HepG2 (cell line): ENCODE data around the gene CLMP. TPM values are rescaled to one million over a fixed set of nuclear protein-coding genes. Genes with fewer than 3 reads are reported as not detected.

Source experiments
- ATAC-seq: fragments of 200-7000 bp; cut with Tn5 transposase; 3 replicates; pipeline ENCODE4 v1.9.1; 2020; ENCODE audit warnings: mild to moderate bottlenecking, moderate library complexity
- BruUV-seq: library from RNA; stranded (reverse); fragments of 400-500 nt; replicated peaks from 2 replicates; lab custom pipeline; 2021; lab: Mats Ljungman, UMichigan
- CTCF ChIA-PET: fragments of 300-600 bp; formaldehyde crosslinking; extraction: SDS; loops from one replicate; lab custom pipeline; 2021; ENCODE audit warnings: low total read pairs, inconsistent platforms, low intra/inter-chr PET ratio; lab: Yijun Ruan, JAX
- POLR2A ChIA-PET: fragments of 350-600 bp; sonication (Branson Sonifier 250); formaldehyde crosslinking; loops from one replicate; lab custom pipeline; 2020; ENCODE audit warnings: antibody characterized with exemption, inconsistent platforms; lab: Yijun Ruan, JAX
- DNase-seq: peaks from one replicate; pipeline ENCODE4 v3.0.0-alpha.2; 2015; ENCODE audit warnings: low spot score
- FAIRE-seq: peaks from 3 replicates; lab custom pipeline; 2011; peaks lifted over from hg19 to GRCh38; lab: Jason Lieb, UNC
- H2AFZ ChIP-seq: one replicate; pipeline ENCODE4 v1.6.1; 2011; ENCODE audit warnings: low read length, inconsistent platforms
- H3K27ac ChIP-seq: fragments of 300-600 bp; 3 replicates; pipeline ENCODE4 v1.8.0; 2011; ENCODE audit warnings: mixed run types, mild to moderate bottlenecking, mixed read lengths, low read length, inconsistent platforms; ENCODE audit not compliant: insufficient read depth; ENCODE audit errors: extremely low read length
- H3K27me3 ChIP-seq, 2 experiments: fragments of 200-600 bp in 1 of 2; 2 replicates in 1 of 2; 3 replicates in 1 of 2; pipeline versions ENCODE4 v1.6.0 to v1.8.0; 2011; ENCODE audit warnings: low read length in 2 of 2, mild to moderate bottlenecking in 2 of 2, moderate library complexity in 2 of 2, inconsistent platforms in 1 of 2; ENCODE audit not compliant: insufficient read depth in 2 of 2, control insufficient read depth in 1 of 2
- H3K36me3 ChIP-seq, 2 experiments: fragments of 200-600 bp in 1 of 2; replicated peaks in 1 of 2; 2 replicates in 1 of 2; 3 replicates in 1 of 2; pipeline versions ENCODE4 v1.5.1 to v1.8.0; 2011; ENCODE audit warnings: low read length in 2 of 2, inconsistent platforms in 1 of 2; ENCODE audit not compliant: insufficient read depth in 2 of 2, control insufficient read depth in 1 of 2
- H3K4me1 ChIP-seq: 2 replicates; pipeline ENCODE4 v1.5.1; 2012; ENCODE audit warnings: low read length, inconsistent platforms; ENCODE audit not compliant: insufficient read depth
- H3K4me2 ChIP-seq: 2 replicates; pipeline ENCODE4 v1.6.0; 2011; ENCODE audit warnings: low read depth, low read length, inconsistent platforms
- H3K4me3 ChIP-seq, 3 experiments: fragments of 200-600 bp in 1 of 3; sonication (generic), shearing (Covaris generic) in 1 of 3; replicated peaks in 1 of 3; 2 replicates each; pipeline ENCODE4 v1.5.1; 2011 to 2016; ENCODE audit warnings: low read length in 3 of 3, inconsistent platforms in 2 of 3, low read depth in 2 of 3, mild to moderate bottlenecking in 2 of 3, control low read depth in 1 of 3, mixed read lengths in 1 of 3; ENCODE audit not compliant: insufficient read depth in 1 of 3
- H3K79me2 ChIP-seq: one replicate; pipeline ENCODE4 v1.6.1; 2011; ENCODE audit warnings: low read length, inconsistent platforms; ENCODE audit not compliant: insufficient read depth
- H3K9ac ChIP-seq: 2 replicates; pipeline ENCODE4 v1.6.0; 2011; ENCODE audit warnings: mild to moderate bottlenecking, low read depth, low read length, inconsistent platforms; ENCODE audit not compliant: insufficient read depth
- H3K9me3 ChIP-seq: 2 replicates; pipeline ENCODE4 v1.5.1; 2012; ENCODE audit warnings: mild to moderate bottlenecking, low read length
- H4K20me1 ChIP-seq: 2 replicates; pipeline ENCODE4 v1.6.0; 2011; ENCODE audit warnings: inconsistent platforms, mild to moderate bottlenecking, low read length, moderate library complexity; ENCODE audit not compliant: insufficient read depth
- FOXA1 ChIP-seq, 2 experiments: fragments of 450-650 bp in 1 of 2; sonication (generic) in 1 of 2; formaldehyde crosslinking in 1 of 2; IDR thresholded peaks; 2 replicates each; pipeline versions ENCODE4 v1.4.0 to v1.6.1; 2016 to 2020; ENCODE audit warnings: missing genetic modification reagents in 1 of 2
- HIVEP1 ChIP-seq: sonication (generic); formaldehyde crosslinking; IDR thresholded peaks from 2 replicates; pipeline ENCODE4 v1.4.0; 2020; ENCODE audit warnings: mild to moderate bottlenecking, missing genetic modification reagents
- KLF13 ChIP-seq: sonication (generic); formaldehyde crosslinking; IDR thresholded peaks from 2 replicates; pipeline ENCODE4 v1.4.0; 2020; ENCODE audit warnings: mild to moderate bottlenecking, missing genetic modification reagents
- SYNCRIP ChIP-seq: fragments of 200-400 bp; formaldehyde crosslinking; IDR thresholded peaks from 2 replicates; pipeline ENCODE4 v1.6.1; 2018; ENCODE audit warnings: mild to moderate bottlenecking, low read depth, low read length; ENCODE audit not compliant: insufficient read depth
- ZFP37 ChIP-seq: sonication (generic); formaldehyde crosslinking; IDR thresholded peaks from 2 replicates; pipeline ENCODE4 v1.4.0; 2020; ENCODE audit warnings: missing genetic modification reagents, borderline replicate concordance
- ZNF460 ChIP-seq: sonication (generic); formaldehyde crosslinking; IDR thresholded peaks from 2 replicates; pipeline ENCODE4 v1.5.1; 2020; ENCODE audit warnings: missing genetic modification reagents, mild to moderate bottlenecking, borderline replicate concordance
- ZNF605 ChIP-seq: sonication (generic); formaldehyde crosslinking; IDR thresholded peaks from 2 replicates; pipeline ENCODE4 v1.8.0; 2022; ENCODE audit warnings: mild to moderate bottlenecking, missing genetic modification reagents
- ZNF607 ChIP-seq: sonication (generic); formaldehyde crosslinking; IDR thresholded peaks from 2 replicates; pipeline ENCODE4 v1.5.1; 2020; ENCODE audit warnings: missing genetic modification reagents, mild to moderate bottlenecking, borderline replicate concordance
- ZNF709 ChIP-seq: sonication (generic); formaldehyde crosslinking; IDR thresholded peaks from 2 replicates; pipeline ENCODE4 v1.5.0; 2020; ENCODE audit warnings: mild to moderate bottlenecking, missing genetic modification reagents
- whole genome bisulfite sequencing: methylation state at CpG from one replicate; pipeline ENCODE4 v1.1.6; 2017; ENCODE audit warnings: low lambda C conversion rate; 5-methylcytosine and 5-hydroxymethylcytosine counted together
- in situ Hi-C: cut with HindIII; loops from 2 replicates; pipeline ENCODE4 v1.10.0; 2017; ENCODE audit warnings: low pct_unique_long_range_greater_than_20kb; ENCODE audit not compliant: extremely low pct_ligation_motif_present
- intact Hi-C: fragments of 100-400 bp; cut with micrococcal nuclease; formaldehyde crosslinking; loops from one replicate; pipeline ENCODE4 v1.10.0; 2022; ENCODE audit not compliant: unreplicated experiment
- polyA plus RNA-seq, 8 experiments: library from polyadenylated mRNA; depleted of rRNA in 3 of 8; stranded (reverse) in 7 of 8; unstranded in 1 of 8; fragments of >200 nt; fragmentation: Illumina TruSeq in 4 of 8; extraction: Trizol in 4 of 8; gene quantifications; 2 replicates each; pipeline versions ENCODE4 v1.2.1 to v1.2.3, GENCODE V29; 2011 to 2016; ENCODE audit warnings: low read depth in 4 of 8, missing spikeins in 1 of 8, mixed read lengths in 1 of 8; ENCODE audit not compliant: insufficient read depth in 1 of 8
- total RNA-seq, 5 experiments: library from RNA; depleted of rRNA; stranded (reverse); fragments of >200 nt; fragmentation: Illumina TruSeq; extraction: Trizol; gene quantifications; 2 replicates each; pipeline ENCODE4 v1.2.3, GENCODE V29; 2016; ENCODE audit warnings: low read depth in 1 of 5
- TF ChIP-seq, protein P1 (sequence below): sonication (generic); formaldehyde crosslinking; IDR thresholded peaks from 2 replicates; pipeline ENCODE4 v1.8.1; 2023; ENCODE audit warnings: missing genetic modification reagents, mild to moderate bottlenecking, borderline replicate concordance
- TF ChIP-seq, protein P2 (sequence below): sonication (generic); formaldehyde crosslinking; IDR thresholded peaks from 2 replicates; pipeline ENCODE4 v1.5.0; 2020; ENCODE audit warnings: mild to moderate bottlenecking, missing genetic modification reagents

The CLMP gene
- total and polyA plus RNA-seq, 2 of the 13 experiments (the other 11 are each of a cell fraction or from before 2014, with no cell fraction given) = not detected

DNA sequence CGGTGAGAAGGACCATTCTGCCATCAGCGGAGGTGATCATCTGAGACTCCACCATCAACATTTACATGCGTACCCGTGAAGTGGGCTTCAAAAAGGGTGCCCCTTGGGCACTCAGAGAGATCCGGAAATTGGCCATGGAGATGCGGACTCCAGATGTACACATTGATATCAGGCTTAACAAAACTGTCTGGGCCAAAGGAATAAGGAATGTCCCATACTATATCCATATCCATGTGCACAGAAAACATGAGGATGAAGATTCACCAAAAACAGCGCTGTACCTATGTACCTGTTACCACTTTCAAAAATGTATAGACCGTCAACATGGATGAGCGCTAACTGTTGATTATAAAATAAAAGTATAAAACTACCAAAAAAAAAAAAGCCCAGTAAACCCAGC lies 143.9 kb downstream of the CLMP start:
- Histone ChIP-seq H3K79me2 (no peaks in the 10 kb centered on the region), H2AFZ (no peak overlapping the region), H3K36me3 (peaks cover 0 to 2% of the 10 kb centered on the region in 2 experiments; a peak in 3 of 5 replicates), H3K4me2 (no peak overlapping the region), H3K27me3 (peaks cover 0 to 15% of the 10 kb centered on the region in 2 experiments; a peak in 3 of 5 replicates), H4K20me1 (peaks cover 18% of the 10 kb centered on the region), H3K4me3 (no peak overlapping the region), H3K27ac (no peak overlapping the region), H3K4me1 (no peaks in the 10 kb centered on the region), H3K9me3 (no peaks in the 10 kb centered on the region), H3K9ac (no peak overlapping the region)
- TF ChIP-seq, protein P1, sequence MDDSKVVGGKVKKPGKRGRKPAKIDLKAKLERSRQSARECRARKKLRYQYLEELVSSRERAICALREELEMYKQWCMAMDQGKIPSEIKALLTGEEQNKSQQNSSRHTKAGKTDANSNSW (CRISPR knock-in tag) = no peak
- TF ChIP-seq ZFP37 (CRISPR knock-in tag) = no peak
- TF ChIP-seq ZNF605 = no peak
- TF ChIP-seq ZNF709 (CRISPR knock-in tag) = no peak
- no peak for TF ChIP-seq ZNF607
- TF ChIP-seq SYNCRIP = no peak
- no peak for TF ChIP-seq HIVEP1 (CRISPR knock-in tag)
- TF ChIP-seq, protein P2, sequence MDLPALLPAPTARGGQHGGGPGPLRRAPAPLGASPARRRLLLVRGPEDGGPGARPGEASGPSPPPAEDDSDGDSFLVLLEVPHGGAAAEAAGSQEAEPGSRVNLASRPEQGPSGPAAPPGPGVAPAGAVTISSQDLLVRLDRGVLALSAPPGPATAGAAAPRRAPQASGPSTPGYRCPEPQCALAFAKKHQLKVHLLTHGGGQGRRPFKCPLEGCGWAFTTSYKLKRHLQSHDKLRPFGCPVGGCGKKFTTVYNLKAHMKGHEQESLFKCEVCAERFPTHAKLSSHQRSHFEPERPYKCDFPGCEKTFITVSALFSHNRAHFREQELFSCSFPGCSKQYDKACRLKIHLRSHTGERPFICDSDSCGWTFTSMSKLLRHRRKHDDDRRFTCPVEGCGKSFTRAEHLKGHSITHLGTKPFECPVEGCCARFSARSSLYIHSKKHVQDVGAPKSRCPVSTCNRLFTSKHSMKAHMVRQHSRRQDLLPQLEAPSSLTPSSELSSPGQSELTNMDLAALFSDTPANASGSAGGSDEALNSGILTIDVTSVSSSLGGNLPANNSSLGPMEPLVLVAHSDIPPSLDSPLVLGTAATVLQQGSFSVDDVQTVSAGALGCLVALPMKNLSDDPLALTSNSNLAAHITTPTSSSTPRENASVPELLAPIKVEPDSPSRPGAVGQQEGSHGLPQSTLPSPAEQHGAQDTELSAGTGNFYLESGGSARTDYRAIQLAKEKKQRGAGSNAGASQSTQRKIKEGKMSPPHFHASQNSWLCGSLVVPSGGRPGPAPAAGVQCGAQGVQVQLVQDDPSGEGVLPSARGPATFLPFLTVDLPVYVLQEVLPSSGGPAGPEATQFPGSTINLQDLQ = no peak
- TF ChIP-seq FOXA1 (IDR thresholded peaks at IDR 0.05) = no peak
- TF ChIP-seq FOXA1 (CRISPR knock-in tag; IDR thresholded peaks at IDR 0.05) = no peak
- TF ChIP-seq ZNF460 (CRISPR knock-in tag) = no peak
- no peak for TF ChIP-seq KLF13 (CRISPR knock-in tag)
- DNase-seq (no peak), FAIRE-seq (no peak), ATAC-seq (peak; percentile 2; the same call in 2 of the 3 replicates)
- POLR2A ChIA-PET = interaction anchor here (2.5 kb wide), 1 partner anchor 11 kb away, joined by 7 read pairs; the partner anchor contains the start of gene HSPA8
- intact Hi-C loops = no loop called here
- CTCF ChIA-PET = no interaction called here
- in situ Hi-C loops = no loop called here
- WGBS = 85% methylated on average over 9 of the region's 9 CpGs
- BruUV-seq = no TSS peak
